Osteocyte (in vitro differentiated cells): ENCODE results near the gene MASP2. TPM values are rescaled to one million over a fixed set of nuclear protein-coding genes. Genes with fewer than 3 reads are reported as not detected.
"Not testable (repeated sequence)": the region's sequence is repeated elsewhere in the genome, so short reads cannot be mapped to it uniquely, and the experiment has no call there.

Source experiments
- DNase-seq: peaks from one replicate; pipeline ENCODE4 v3.0.0; 2021; ENCODE audit warnings: mixed read lengths; ENCODE audit not compliant: unreplicated experiment; ENCODE audit errors: extremely low spot score
- H3K27ac Mint-ChIP-seq: one replicate; pipeline ENCODE4 v1.8.0; 2021; ENCODE audit warnings: mild to moderate bottlenecking, mixed read lengths; ENCODE audit not compliant: unreplicated experiment
- H3K27me3 Mint-ChIP-seq: one replicate; pipeline ENCODE4 v1.8.0; 2021; ENCODE audit warnings: mixed read lengths; ENCODE audit not compliant: unreplicated experiment
- H3K36me3 Mint-ChIP-seq: one replicate; pipeline ENCODE4 v1.8.0; 2021; ENCODE audit warnings: mixed read lengths; ENCODE audit not compliant: unreplicated experiment
- H3K4me1 Mint-ChIP-seq: one replicate; pipeline ENCODE4 v1.8.0; 2021; ENCODE audit warnings: mixed read lengths; ENCODE audit not compliant: unreplicated experiment
- H3K4me3 Mint-ChIP-seq: one replicate; pipeline ENCODE4 v1.8.0; 2021; ENCODE audit warnings: mild to moderate bottlenecking, moderate library complexity, mixed read lengths; ENCODE audit not compliant: unreplicated experiment
- H3K9me3 Mint-ChIP-seq: one replicate; pipeline ENCODE4 v1.8.0; 2021; ENCODE audit warnings: mixed read lengths; ENCODE audit not compliant: unreplicated experiment
- CTCF ChIP-seq: fragments of 200-600 bp; sonication (generic); IDR thresholded peaks from 2 replicates; pipeline ENCODE4 v1.5.0; 2021; ENCODE audit warnings: antibody characterized with exemption, mild to moderate bottlenecking, moderate library complexity
- total RNA-seq: library from RNA; stranded (reverse); gene quantifications from 2 replicates; pipeline ENCODE4 v1.2.1, GENCODE V29; 2021

Gene MASP2
- total RNA-seq, 1 donor from 2014 or later, result not detected

GRCh38 chr1:11019971-11020370, 27.1 kb downstream of the MASP2 start:
- no peaks in the 10 kb centered on the region for H3K9me3 Mint-ChIP-seq
- no peak for DNase-seq
- peaks cover 2% of the 10 kb centered on the region for H3K4me1 Mint-ChIP-seq
- H3K4me3 Mint-ChIP-seq, result no peak overlapping the region
- TF ChIP-seq CTCF, result no peak
- peaks cover 64% of the 10 kb centered on the region for H3K36me3 Mint-ChIP-seq
- H3K27ac Mint-ChIP-seq, result no peak overlapping the region
- no peaks in the 10 kb centered on the region for H3K27me3 Mint-ChIP-seq

GRCh38 chr1:11019358-11019757, 27.7 kb downstream of the MASP2 start:
- not testable (repeated sequence) for DNase-seq, H3K27ac Mint-ChIP-seq, H3K4me3 Mint-ChIP-seq, H3K9me3 Mint-ChIP-seq, H3K27me3 Mint-ChIP-seq, H3K4me1 Mint-ChIP-seq
- peaks cover 64% of the 10 kb centered on the region for H3K36me3 Mint-ChIP-seq

GRCh38 chr1:11013160-11013531, 33.9 kb downstream of the MASP2 start:
- Mint-ChIP-seq H3K4me3 (peak overlapping the region; percentile 81), H3K9me3 (no peaks in the 10 kb centered on the region), H3K27ac (peak overlapping the region; percentile 23), H3K36me3 (peaks cover 28% of the 10 kb centered on the region), H3K27me3 (no peaks in the 10 kb centered on the region), H3K4me1 (peaks cover 17% of the 10 kb centered on the region)
- no peak for DNase-seq
- no peak for TF ChIP-seq CTCF

- no peak for TF ChIP-seq CTCF
- no peaks in the 10 kb centered on the region for H3K9me3 Mint-ChIP-seq
- peak within 1 kb of the TSS; percentile 81 for H3K4me3 Mint-ChIP-seq
- no peaks in the 10 kb centered on the region for H3K27me3 Mint-ChIP-seq
- peak within 1 kb of the TSS; percentile 99 for H3K27ac Mint-ChIP-seq
- H3K36me3 Mint-ChIP-seq, result peaks cover 28% of the 10 kb centered on the region
- H3K4me1 Mint-ChIP-seq, result peaks cover 17% of the 10 kb centered on the region
- peak; percentile 96 for DNase-seq
These were observed 34.5 kb downstream of the MASP2 start, which contains the start of gene TARDBP for GRCh38 chr1:11012260-11013159. Gene TARDBP, plus strand, starts transcription at chr1:11012654. Its CDS starts 1,074 bp downstream, at chr1:11013728.

- TF ChIP-seq CTCF, result no peak
- Mint-ChIP-seq H3K9me3 (no peaks in the 10 kb centered on the region), H3K27me3 (peaks cover 14% of the 10 kb centered on the region), H3K4me1 (no peaks in the 10 kb centered on the region), H3K36me3 (no peaks in the 10 kb centered on the region), H3K27ac (no peak overlapping the region), H3K4me3 (no peak overlapping the region)
- no peak for DNase-seq
These were observed 46.5 kb downstream of the MASP2 start for GRCh38 chr1:11000526-11000925.
